ENCODE measurements around the gene ZBTB22.
A peak's percentile ranks its signal among the peaks of the same experiment; 100 is the strongest.
"Not testable (repeated sequence)": the region's sequence is repeated elsewhere in the genome, so short reads cannot be mapped to it uniquely, and the experiment has no call there.

ZBTB22 gene

DNA sequence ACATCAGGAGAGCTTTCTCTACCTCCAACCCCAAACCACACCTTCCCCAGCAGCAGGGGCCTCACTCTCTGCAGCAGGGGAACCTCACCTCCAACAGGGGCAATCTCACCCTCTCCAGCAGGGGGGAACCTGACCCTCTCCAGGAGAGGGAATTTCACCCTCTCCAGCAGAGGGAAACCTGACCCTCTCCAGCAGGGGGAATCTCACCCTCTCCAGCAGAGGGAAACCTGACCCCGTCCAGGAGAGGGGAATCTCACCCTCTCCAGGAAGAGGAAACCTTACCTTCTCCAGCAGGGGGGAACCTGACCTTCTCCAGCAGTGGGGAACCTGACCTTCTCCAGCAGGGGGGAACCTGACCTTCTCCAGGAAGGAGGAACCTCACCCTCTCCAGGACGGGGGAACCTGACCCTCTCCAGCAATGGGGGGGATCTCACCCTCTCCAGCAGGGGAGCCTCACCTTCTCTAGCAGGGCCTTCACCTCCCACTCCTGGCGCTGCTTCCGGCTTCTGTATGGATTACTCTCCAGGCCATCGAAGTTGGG is 37.5 kb downstream of the ZBTB22 start:
- DNase-seq (ENCODE audit: low read depth in 3 of 3): no peak

DNA sequence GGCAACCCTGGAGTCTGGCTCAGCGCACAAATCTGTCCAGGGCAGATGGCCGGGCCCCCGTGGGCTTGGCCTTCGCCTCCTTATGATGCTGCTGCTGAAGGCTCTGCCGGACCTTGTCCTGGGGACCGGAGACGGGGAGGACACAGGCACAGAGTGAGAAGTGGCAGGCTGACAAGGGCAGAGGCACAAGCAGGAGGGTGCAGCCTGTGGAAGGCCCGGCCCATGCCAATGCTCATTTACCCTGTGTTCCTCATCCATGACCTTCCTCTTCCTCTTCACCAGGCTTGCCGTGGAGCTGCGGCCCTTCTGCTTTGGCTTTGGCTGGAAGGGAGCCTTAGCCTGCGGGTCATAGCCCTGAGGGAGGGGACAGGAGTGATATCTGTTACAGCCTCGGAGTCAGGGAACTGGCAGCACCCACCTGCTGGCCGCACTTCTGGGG is 38.3 kb downstream of the ZBTB22 start:
- no peak for DNase-seq (ENCODE audit: low read depth in 3 of 3)

DNA sequence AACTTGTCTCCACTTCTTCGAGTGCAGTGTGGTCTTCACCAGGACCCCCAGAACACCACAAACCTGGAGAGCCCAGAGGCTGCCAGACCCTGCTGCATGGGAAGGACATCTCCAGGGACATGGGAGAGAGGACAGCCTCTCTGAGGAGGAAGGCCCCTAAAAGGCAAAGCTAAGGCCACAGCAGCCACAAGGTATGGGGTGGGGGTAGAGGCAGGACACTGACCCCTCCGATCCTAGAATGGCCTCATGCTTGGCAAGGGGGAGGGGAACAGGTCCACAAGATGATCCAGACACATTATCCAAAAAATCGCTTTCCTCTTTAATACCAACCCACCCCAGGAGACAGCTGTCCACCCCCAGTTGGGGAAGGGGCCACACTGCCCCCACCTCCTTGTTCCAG is 38.7 kb downstream of the ZBTB22 start:
- DNase-seq (ENCODE audit: low read depth in 3 of 3): no peak

DNA sequence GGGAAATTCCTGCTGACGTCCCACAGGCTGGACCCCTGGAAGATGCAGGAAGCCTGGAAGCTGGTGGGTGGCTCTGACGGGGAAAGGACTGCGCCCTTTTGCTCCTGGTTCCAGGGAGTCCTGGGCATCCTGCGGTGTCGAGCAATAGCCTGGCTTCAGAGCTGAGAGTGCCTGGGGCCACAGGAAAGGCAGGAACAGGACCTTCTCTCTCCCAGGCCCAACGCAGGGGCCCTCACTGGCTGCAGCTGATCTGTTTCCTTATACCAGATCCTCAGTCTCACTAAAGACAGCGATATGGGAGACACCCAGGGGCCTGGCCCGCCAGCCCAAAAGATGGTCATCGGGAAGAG is 39.2 kb downstream of the ZBTB22 start:
- no peak for DNase-seq (ENCODE audit: low read depth in 3 of 3)

DNA sequence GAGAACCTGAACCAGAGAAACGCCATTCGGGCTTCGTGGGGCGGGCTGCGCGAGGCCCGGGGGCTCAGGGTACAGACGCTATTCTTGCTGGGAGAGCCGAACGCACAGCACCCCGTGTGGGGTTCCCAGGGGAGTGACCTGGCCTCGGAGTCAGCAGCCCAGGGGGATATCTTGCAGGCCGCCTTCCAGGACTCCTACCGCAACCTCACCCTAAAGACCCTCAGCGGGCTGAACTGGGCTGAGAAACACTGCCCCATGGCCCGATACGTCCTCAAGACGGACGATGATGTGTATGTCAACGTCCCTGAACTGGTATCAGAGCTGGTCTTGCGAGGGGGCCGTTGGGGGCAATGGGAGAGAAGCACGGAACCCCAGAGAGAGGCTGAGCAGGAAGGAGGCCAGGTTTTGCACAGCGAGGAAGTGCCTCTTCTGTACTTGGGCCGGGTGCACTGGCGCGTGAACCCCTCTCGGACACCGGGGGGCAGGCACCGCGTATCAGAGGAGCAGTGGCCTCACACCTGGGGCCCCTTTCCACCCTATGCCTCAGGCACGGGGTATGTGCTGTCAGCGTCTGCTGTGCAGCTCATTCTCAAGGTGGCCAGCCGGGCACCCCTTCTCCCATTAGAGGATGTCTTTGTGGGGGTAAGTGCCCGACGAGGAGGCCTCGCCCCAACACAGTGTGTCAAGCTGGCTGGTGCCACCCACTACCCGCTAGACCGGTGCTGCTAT is 39.7 kb downstream of the ZBTB22 start:
- no peak for DNase-seq (ENCODE audit: low read depth in 3 of 3)

DNA sequence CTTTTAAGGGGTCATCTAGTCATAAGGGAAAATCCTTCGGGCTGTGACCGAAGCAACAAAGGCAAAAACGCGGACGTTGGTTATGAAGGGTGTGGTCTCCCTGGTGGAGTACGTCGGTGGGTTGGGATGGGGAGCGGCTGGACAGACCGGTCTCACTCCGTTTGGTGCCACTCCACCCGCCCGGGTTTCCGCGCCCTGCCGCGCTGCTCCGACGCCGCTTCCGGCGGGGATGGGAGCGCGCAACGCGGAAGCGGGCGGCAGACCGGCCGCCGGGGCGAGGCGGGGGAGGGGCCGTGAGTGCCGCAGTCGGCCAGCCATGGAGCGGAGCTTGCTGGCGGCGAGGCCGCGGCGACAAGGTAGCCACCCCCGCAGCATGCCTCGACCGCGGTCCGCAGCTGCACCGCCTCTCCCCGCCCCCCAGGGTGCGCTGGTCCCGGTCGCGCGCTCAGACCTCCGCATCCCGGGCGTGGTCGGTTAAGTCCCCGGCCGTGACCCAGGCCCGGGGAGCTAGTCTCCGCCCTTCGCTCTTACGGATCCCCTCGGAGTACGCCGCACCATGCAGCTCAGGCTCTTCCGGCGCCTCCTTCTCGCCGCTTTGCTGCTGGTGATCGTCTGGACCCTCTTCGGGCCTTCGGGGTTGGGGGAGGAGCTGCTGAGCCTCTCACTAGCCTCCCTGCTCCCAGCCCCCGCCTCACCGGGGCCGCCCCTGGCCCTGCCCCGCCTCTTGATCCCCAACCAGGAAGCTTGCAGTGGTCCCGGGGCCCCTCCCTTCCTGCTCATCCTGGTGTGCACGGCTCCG is 40.5 kb downstream of the ZBTB22 start, which contains the start of gene B3GALT4:
Gene B3GALT4 (plus strand): TSS at position 260 of the 799 bp plus-strand sequence. CDS start 297 bp downstream, at position 557.
- DNase-seq (ENCODE audit: low read depth in 3 of 3): peak; percentile 65 to 75 (median 68)

DNA sequence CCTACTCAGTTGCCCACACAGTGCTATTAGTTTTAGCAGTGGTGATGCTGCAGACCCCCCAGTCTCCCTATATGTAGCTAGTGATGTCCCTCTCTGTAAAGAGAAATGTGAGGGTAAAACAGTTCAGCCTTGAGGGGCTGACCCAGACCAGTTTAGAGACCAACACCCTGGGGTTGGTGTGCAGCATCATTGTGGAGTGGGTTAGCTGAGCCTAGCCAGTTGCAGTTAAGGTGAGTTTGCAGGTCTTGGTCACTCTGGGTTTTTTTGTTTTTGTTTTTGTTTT is 41.0 kb downstream of the ZBTB22 start:
- no peak for DNase-seq (ENCODE audit: low read depth in 3 of 3)

DNA sequence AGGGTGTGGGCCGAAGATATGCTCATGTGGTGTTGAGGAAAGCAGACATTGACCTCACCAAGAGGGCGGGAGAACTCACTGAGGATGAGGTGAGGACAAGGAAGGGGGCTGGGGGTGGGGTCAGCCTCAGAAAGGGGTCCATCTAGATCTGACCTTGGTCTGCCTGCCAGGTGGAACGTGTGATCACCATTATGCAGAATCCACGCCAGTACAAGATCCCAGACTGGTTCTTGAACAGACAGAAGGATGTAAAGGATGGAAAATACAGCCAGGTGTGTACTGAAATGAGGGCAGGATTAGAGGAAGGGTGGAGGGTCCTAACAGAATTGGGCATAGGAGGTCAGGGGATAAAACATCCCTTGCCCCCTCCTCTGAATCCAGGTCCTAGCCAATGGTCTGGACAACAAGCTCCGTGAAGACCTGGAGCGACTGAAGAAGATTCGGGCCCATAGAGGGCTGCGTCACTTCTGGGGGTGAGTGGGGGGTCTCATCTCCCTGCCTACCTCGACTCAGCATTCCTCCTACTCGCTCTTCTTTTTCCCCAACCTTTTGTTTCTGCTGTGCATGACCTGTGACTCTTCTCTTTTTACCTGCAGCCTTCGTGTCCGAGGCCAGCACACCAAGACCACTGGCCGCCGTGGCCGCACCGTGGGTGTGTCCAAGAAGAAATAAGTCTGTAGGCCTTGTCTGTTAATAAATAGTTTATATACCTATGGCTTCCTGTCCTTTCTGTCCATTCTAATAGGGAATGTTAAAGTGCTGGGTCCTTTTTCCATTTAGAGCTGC is 41.6 kb downstream of the ZBTB22 start:
- not testable (repeated sequence) for DNase-seq (ENCODE audit: low read depth in 3 of 3)

DNA sequence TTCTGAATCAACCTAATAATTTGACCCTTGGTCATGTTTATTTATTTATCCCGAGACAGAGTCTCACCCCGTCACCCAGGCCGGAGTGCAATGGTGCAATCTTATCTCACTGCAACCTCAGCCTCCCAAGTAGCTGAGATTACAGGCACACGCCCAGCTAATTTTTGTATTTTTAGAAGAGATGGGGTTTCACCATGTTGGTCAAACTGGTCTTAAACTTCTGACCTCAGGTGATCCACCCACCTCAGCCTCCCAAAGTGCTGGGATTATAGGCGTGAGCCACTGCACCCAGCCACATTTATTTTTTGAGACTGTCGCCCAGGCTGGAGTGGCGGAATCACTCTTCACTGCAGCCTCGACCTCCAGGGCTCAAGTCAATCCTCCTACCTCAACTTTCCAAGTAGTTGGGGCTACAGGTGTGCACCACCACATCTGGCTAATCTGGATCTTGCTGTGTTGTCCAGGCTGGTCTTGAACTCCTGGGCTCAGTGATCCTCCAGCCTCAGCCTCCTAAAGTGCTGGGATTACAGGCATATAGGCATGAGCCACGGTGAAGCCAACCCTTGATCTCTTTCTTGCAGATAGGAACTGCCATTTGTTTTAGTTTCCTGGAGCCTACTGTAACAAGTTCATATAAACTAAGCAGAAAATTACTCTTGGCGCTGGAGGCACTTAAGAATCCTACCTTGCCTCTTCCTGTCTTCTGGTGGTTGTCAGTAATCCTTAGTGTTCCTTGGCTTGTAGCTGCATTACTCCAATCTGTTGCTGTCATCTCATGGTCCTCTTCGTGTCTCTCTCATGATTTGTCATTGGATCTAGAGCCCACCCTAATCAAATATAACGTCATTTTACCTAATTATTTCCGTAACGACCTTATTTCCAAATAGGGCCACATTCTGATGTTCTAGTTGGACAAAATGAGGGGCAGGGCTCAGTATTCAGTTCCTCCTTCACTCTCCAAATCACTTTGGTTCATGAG is 43.3 kb downstream of the ZBTB22 start:
- DNase-seq (ENCODE audit: low read depth in 3 of 3): no peak

DNA sequence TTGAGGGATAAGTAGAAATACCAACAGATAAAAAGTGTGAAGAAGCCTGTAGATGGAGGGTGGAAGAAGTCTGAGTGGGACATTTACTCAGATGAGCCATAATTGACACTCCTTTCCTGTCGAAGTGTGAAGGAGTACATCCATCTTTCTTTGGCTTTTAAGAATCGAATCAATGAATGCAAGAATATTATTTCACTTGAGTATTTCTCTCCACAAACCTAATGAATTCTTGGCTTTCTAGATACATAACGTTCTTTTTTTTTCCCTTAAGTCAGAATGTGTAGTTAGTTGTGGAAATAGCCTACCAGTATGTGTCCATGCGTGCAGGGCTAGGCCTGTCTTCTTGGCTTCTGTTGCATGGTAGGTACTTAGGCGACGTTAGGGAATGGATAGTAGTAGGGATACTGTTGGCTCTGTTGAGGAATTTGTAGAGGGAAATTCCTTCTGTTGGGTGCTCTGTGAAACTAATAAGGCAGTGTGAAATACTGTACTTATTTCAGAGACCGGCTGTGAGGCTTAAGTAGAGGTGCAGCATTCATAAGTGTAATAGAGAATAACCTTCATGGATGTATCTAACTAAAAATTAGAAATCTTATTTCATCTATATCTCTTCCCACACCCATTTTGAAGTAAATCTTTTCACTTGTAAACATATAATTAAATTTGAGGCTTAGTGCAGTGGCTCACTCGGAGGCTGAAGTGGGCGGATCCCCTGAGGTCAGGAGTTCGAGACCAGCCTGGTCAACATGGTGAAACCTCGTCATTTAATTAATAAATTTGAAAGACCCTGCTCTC is 44.2 kb downstream of the ZBTB22 start:
- DNase-seq (ENCODE audit: low read depth in 3 of 3): no peak

DNA sequence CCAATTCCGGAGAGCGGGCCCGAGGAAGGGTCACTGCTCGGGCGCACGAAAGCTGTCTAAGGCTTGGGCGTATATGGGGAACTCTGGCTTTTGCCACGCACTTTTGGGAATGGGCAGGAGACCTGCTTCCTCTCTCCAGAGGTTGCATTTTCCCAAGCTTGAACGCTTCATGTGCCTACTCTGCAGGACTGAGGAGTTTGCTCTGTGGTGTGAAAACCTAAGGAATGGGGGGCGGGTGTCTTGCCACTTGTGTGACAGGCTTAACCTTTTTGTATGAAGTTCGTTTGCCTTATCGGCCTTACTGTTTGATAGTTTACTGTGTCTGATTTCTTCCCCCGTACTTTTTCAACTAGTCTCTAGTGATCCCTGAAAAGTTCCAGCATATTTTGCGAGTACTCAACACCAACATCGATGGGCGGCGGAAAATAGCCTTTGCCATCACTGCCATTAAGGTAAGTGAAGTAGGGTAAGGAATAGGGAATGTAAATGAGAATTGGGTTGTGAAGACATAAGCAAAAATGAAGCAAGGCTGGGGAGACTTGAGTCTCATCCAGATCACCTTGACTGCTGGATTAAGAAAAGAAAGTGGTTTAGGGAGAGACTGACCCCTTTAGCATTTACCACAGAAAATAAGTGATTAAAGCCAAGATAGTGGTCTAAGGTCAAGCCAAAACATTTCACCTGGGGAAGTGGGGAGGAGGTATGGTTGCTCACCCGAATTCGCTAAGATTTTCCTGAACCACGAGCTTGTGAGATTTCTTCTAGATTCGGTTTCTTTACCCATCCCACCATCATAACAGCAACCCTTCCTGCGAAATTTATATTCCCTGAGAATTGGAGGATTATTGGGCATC is 45.0 kb downstream of the ZBTB22 start:
- no peak for DNase-seq (ENCODE audit: low read depth in 3 of 3)

DNA sequence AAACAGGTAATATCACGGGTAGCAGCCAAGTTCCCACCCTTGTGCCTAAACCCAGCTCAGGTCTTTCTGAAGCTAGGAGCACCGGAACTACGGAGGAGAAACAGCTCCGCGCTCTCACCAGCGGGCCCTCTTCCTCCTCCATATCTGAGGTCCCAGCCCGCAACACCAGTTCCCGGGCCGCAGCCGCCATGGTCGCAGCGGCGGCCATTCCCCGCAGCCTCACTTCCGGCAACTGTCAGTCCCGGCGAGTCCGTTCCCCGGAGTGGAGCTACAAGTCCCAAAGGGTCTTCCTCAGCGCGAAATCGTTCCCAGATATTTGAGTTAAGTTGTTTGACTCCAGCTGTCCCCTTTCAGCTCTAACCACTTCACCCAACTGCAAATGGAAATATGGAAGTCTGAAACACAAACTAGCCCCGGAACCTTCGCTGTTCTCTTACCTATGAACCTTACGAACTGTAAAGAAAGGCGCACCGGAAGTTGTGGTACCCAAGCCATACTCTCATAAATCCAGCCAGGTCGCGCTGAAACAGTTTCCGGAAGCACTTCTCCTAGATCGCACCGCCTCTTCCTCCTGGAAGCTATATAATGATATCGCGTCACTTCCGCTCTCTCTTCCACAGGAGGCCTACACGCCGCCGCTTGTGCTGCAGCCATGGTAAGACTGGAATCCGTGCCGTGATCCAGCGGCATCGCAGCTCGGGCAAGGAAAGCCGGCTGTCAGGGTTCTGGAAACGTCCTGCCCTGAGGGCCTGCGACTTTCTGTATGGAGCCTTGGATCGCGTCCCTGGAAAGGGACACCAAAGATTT is 45.9 kb downstream of the ZBTB22 start, which contains the start of the genes RPS18 and VPS52:
Gene RPS18 (plus strand): TSS at position 608 of the 807 bp plus-strand sequence. CDS start 45 bp downstream, at position 653.
Gene VPS52 (minus strand): TSS at position 409 of the 807 bp plus-strand sequence. CDS start 201 bp downstream, at position 208.
- DNase-seq (ENCODE audit: low read depth in 3 of 3): peak; percentile 76 to 89 (median 88)

DNA sequence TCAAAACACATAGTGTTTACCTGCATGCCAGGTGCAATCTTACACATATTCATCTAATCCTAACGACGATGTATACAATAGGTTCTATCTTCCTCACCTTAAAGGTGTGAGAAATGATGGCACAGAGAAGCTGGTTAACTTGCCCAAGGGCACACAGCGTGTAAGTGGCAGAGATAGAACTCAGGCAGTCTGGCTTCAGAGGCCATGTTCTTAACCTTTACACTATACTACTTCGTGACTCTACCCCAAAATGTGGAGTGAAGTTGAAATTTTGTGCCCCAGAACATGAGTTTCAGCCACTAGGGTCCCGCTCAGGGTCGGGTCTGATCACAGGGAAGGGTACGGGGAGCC is 46.5 kb downstream of the ZBTB22 start:
- DNase-seq (ENCODE audit: low read depth in 3 of 3): no peak
